CD14-positive monocyte (primary cell): ENCODE data around the gene UGT2B7. TPM values are rescaled to one million over a fixed set of nuclear protein-coding genes. Genes with fewer than 3 reads are reported as not detected.
"Not testable (repeated sequence)": the region's sequence is repeated elsewhere in the genome, so short reads cannot be mapped to it uniquely, and the experiment has no call there.

Source experiments
- DNase-seq, 3 donors: peaks; one replicate each; pipeline ENCODE4 v3.0.0-alpha.2; 2011 to 2022
- H2AFZ ChIP-seq: 2 replicates; pipeline ENCODE4 v1.6.0; 2012; ENCODE audit warnings: mild to moderate bottlenecking, low read depth, low read length, inconsistent platforms; ENCODE audit not compliant: insufficient read depth, poor library complexity, severe bottlenecking
- H3K27ac ChIP-seq, 2 donors: 1 replicate in 1 of 2; 2 replicates in 1 of 2; pipeline ENCODE4 v1.5.1; 2012 to 2013; ENCODE audit warnings: low read length in 2 of 2, control low read depth in 1 of 2, inconsistent platforms in 1 of 2, low read depth in 1 of 2, mild to moderate bottlenecking in 1 of 2
- H3K27me3 ChIP-seq, 2 donors: one replicate each; pipeline versions ENCODE4 v1.6.0 to v1.6.1; 2011 to 2013; ENCODE audit warnings: low read length in 2 of 2; ENCODE audit not compliant: control insufficient read depth in 2 of 2, insufficient read depth in 2 of 2
- H3K36me3 ChIP-seq, 2 donors: replicated peaks in 1 of 2; 1 replicate in 1 of 2; 2 replicates in 1 of 2; pipeline versions ENCODE4 v1.5.1 to v1.6.1; 2012 to 2013; ENCODE audit warnings: low read length in 2 of 2, control low read depth in 1 of 2, inconsistent platforms in 1 of 2, mild to moderate bottlenecking in 1 of 2; ENCODE audit not compliant: insufficient read depth in 2 of 2, control insufficient read depth in 1 of 2
- H3K4me1 ChIP-seq, 2 donors: 1 replicate in 1 of 2; 2 replicates in 1 of 2; pipeline versions ENCODE4 v1.5.1 to v1.6.1; 2012 to 2013; ENCODE audit warnings: low read length in 2 of 2, control low read depth in 1 of 2, inconsistent platforms in 1 of 2, mild to moderate bottlenecking in 1 of 2, moderate library complexity in 1 of 2; ENCODE audit not compliant: insufficient read depth in 2 of 2, control insufficient read depth in 1 of 2
- H3K4me2 ChIP-seq: replicated peaks from 2 replicates; pipeline ENCODE3; 2012; ENCODE audit warnings: low read length, moderate library complexity, mild to moderate bottlenecking; ENCODE audit not compliant: poor library complexity, severe bottlenecking; ENCODE audit errors: extremely low read depth
- H3K4me3 ChIP-seq, 3 experiments: fragments of 200-600 bp in 1 of 3; sonication (generic) in 1 of 3; replicated peaks in 1 of 3; 1 replicate in 2 of 3; 2 replicates in 1 of 3; pipeline ENCODE4 v1.5.1; 2011 to 2013; ENCODE audit warnings: low read length in 3 of 3, mild to moderate bottlenecking in 3 of 3, control low read depth in 2 of 3, low read depth in 2 of 3, inconsistent platforms in 1 of 3, moderate library complexity in 1 of 3
- H3K79me2 ChIP-seq: 2 replicates; pipeline ENCODE4 v1.6.0; 2012; ENCODE audit warnings: mild to moderate bottlenecking, control low read depth, inconsistent platforms, low read length, moderate library complexity; ENCODE audit not compliant: insufficient read depth
- H3K9ac ChIP-seq: 2 replicates; pipeline ENCODE4 v1.6.0; 2017; ENCODE audit warnings: low read length, mild to moderate bottlenecking; ENCODE audit not compliant: insufficient read depth, poor library complexity, severe bottlenecking
- H3K9me3 ChIP-seq, 2 donors: replicated peaks in 1 of 2; 1 replicate in 1 of 2; 2 replicates in 1 of 2; pipeline versions ENCODE4 v1.5.1 to v1.6.1; 2012 to 2013; ENCODE audit warnings: low read length in 2 of 2, control low read depth in 1 of 2; ENCODE audit not compliant: control insufficient read depth in 1 of 2, insufficient read depth in 1 of 2
- H4K20me1 ChIP-seq: 2 replicates; pipeline ENCODE4 v1.6.0; 2012; ENCODE audit warnings: mild to moderate bottlenecking, low read length, control low read depth, moderate library complexity; ENCODE audit not compliant: insufficient read depth
- H3K27ac Mint-ChIP-seq, 7 donors: one replicate each; pipeline ENCODE4 v1.8.0; 2020; ENCODE audit warnings: mild to moderate bottlenecking in 7 of 7, mixed read lengths in 7 of 7, moderate library complexity in 6 of 7, inconsistent platforms in 2 of 7
- H3K27me3 Mint-ChIP-seq, 3 donors: one replicate each; pipeline ENCODE4 v1.8.0; 2021 to 2022; ENCODE audit warnings: low read depth in 3 of 3, mild to moderate bottlenecking in 3 of 3, mixed read lengths in 3 of 3, moderate library complexity in 3 of 3, inconsistent platforms in 1 of 3
- H3K36me3 Mint-ChIP-seq, 2 donors: one replicate each; pipeline ENCODE4 v1.8.0; 2020; ENCODE audit warnings: mixed read lengths in 2 of 2, inconsistent platforms in 1 of 2, mild to moderate bottlenecking in 1 of 2
- H3K4me1 Mint-ChIP-seq: one replicate; pipeline ENCODE4 v1.8.0; 2020; ENCODE audit warnings: mild to moderate bottlenecking, mixed read lengths
- H3K4me3 Mint-ChIP-seq, 2 donors: one replicate each; pipeline ENCODE4 v1.8.0; 2020; ENCODE audit warnings: mild to moderate bottlenecking in 2 of 2, mixed read lengths in 2 of 2, moderate library complexity in 1 of 2
- H3K9me3 Mint-ChIP-seq, 7 donors: one replicate each; pipeline ENCODE4 v1.8.0; 2020 to 2022; ENCODE audit warnings: mixed read lengths in 7 of 7, mild to moderate bottlenecking in 6 of 7, moderate library complexity in 6 of 7, inconsistent platforms in 2 of 7
- WGBS: methylation state at CpG from one replicate; pipeline ENCODE4 v1.1.5; 2013; ENCODE audit warnings: missing lambda C conversion rate; ENCODE audit not compliant: insufficient coverage; 5-methylcytosine and 5-hydroxymethylcytosine counted together
- intact Hi-C, 2 donors: fragments of 100-400 bp; cut with micrococcal nuclease; formaldehyde crosslinking; loops; one replicate each; pipeline versions ENCODE4 v1.15.0 to v1.15.1; 2023
- polyA plus RNA-seq, 3 donors: library from polyadenylated mRNA; depleted of rRNA in 1 of 3; unstranded in 2 of 3; stranded (reverse) in 1 of 3; fragments of 300-500 nt in 2 of 3; fragments of >200 nt in 1 of 3; fragmentation: Illumina TruSeq in 2 of 3; gene quantifications; 1 replicate in 2 of 3; 2 replicates in 1 of 3; pipeline ENCODE4 v1.2.3, GENCODE V29; 2012 to 2021
- TF ChIP-seq, protein P1 (sequence below): fragments of 200-600 bp; IDR thresholded peaks from one replicate; pipeline ENCODE4 v1.8.0; 2022; ENCODE audit warnings: antibody characterized with exemption, mild to moderate bottlenecking

The UGT2B7 gene
- polyA plus RNA-seq, 3 donors = not detected

DNA sequence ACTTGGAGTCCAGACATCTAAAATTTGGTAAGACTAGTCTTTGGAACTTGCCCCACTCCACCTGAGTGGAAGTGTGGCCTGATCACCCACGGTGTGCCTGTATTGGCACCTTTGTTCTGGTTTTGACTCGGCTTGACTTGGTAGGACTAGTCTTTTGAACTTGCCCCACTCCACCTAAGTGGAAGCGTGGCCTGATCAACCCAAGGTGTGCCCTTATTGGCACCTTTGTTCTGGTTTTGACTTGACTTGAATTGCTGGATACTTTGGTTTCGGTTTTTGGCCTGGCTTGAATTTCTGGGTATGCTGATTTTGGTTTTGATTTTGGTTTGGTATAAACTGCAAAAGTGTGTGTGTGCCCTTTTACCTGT, 44.7 kb upstream of the UGT2B7 start:
- no peak overlapping the region for H3K9ac ChIP-seq
- Mint-ChIP-seq H3K27me3 (no peaks in the 10 kb centered on the region), H3K36me3 (no peaks in the 10 kb centered on the region), H3K9me3 (peaks cover 0 to 3% (median 0%) of the 10 kb centered on the region in 7 donors), H3K27ac (no peak overlapping the region), H3K4me1 (no peaks in the 10 kb centered on the region), H3K4me3 (no peak overlapping the region)
- intact Hi-C loops = no loop called here
- no peak overlapping the region for H3K4me3 ChIP-seq
- H3K4me1 ChIP-seq = no peaks in the 10 kb centered on the region
- H3K36me3 ChIP-seq = no peaks in the 10 kb centered on the region
- no peak overlapping the region for H2AFZ ChIP-seq
- H3K27ac ChIP-seq = no peak overlapping the region
- no peaks in the 10 kb centered on the region for H3K79me2 ChIP-seq
- TF ChIP-seq, protein P1, sequence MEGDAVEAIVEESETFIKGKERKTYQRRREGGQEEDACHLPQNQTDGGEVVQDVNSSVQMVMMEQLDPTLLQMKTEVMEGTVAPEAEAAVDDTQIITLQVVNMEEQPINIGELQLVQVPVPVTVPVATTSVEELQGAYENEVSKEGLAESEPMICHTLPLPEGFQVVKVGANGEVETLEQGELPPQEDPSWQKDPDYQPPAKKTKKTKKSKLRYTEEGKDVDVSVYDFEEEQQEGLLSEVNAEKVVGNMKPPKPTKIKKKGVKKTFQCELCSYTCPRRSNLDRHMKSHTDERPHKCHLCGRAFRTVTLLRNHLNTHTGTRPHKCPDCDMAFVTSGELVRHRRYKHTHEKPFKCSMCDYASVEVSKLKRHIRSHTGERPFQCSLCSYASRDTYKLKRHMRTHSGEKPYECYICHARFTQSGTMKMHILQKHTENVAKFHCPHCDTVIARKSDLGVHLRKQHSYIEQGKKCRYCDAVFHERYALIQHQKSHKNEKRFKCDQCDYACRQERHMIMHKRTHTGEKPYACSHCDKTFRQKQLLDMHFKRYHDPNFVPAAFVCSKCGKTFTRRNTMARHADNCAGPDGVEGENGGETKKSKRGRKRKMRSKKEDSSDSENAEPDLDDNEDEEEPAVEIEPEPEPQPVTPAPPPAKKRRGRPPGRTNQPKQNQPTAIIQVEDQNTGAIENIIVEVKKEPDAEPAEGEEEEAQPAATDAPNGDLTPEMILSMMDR = no peak
- no peak for DNase-seq
- no peaks in the 10 kb centered on the region for H4K20me1 ChIP-seq
- 80% methylated on average over 3 of the region's 4 CpGs for WGBS
- H3K27me3 ChIP-seq = no peaks in the 10 kb centered on the region
- H3K4me2 ChIP-seq = no peak overlapping the region
- no peaks in the 10 kb centered on the region for H3K9me3 ChIP-seq

DNA sequence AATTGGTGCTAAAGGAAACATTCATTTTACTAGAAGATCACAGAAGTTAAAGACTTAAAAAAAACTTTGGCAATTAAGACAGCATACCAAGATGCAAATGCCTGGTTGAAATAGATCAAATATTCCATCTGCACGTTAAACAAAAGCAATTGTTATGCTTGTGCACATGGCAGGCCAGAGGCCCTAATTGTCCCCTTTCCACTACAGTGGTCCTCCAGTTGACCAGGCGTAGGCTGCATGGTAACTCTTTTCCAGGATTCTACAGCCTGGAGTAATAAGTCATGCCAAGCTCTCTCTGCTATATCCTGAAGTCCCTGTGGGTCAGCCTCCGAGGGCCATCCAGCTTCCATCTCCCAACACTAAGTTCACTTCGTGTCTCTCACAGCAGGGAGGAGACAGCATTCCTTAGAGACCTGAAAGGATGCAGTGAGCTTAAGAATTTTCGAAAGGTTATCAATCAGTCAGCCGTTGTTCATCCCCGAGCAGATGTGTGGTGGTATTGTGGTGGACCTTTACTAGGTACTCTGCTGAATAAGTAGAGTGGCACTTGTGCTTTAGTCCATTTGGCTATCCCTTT, 42.9 kb upstream of the UGT2B7 start:
- H3K4me2 ChIP-seq, DNase-seq, H3K36me3 Mint-ChIP-seq, H3K9me3 Mint-ChIP-seq, H3K36me3 ChIP-seq, intact Hi-C loops, H3K9ac ChIP-seq, H3K4me3 Mint-ChIP-seq, H3K27me3 ChIP-seq, H3K27ac ChIP-seq, H3K27ac Mint-ChIP-seq, H3K4me1 Mint-ChIP-seq, H3K4me1 ChIP-seq, H3K4me3 ChIP-seq, H3K27me3 Mint-ChIP-seq, H4K20me1 ChIP-seq, H2AFZ ChIP-seq, H3K9me3 ChIP-seq, H3K79me2 ChIP-seq: not testable (repeated sequence)
- WGBS = 85% methylated on average over 2 of the region's 7 CpGs

DNA sequence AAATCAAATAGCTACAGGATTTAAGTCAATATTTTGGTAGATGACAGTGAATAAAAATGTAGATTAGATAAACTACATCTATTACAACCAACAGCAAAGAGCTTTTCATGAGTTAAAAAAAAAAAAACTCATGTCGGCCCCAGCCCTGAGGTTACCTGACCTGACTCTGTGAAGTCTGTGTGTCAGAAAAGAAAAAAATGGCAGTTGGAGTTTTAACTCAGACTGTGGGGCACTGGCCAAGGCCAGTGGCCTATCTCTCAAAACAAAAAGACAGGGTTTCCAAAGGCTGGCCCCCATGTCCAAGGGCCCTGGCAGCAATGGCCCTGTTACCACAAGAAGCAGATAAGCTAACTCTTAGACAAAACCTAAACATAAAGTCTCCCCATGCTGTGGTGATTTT, 42.2 kb upstream of the UGT2B7 start:
- H3K4me3 Mint-ChIP-seq, DNase-seq, intact Hi-C loops, H3K9me3 Mint-ChIP-seq, H3K27me3 ChIP-seq, H3K36me3 ChIP-seq, H3K27me3 Mint-ChIP-seq, H3K9me3 ChIP-seq, H3K79me2 ChIP-seq, H3K4me1 ChIP-seq, H3K36me3 Mint-ChIP-seq, H3K4me1 Mint-ChIP-seq, H3K27ac Mint-ChIP-seq, H3K27ac ChIP-seq, H3K4me2 ChIP-seq, H3K9ac ChIP-seq, H2AFZ ChIP-seq, H4K20me1 ChIP-seq, H3K4me3 ChIP-seq: not testable (repeated sequence)
- WGBS = 100% methylated on average over 1 of the region's 1 CpG
